Measurements from ENCODE around the gene IFI27.

The IFI27 gene

GRCh38 chr14:94125659-94126418, 15.3 kb downstream of the IFI27 start:
- H3K27me3 ChIP-seq (ENCODE audit: insufficient read depth, insufficient read length) = no peaks in the 10 kb centered on the region
- H3K9ac ChIP-seq (ENCODE audit: insufficient read length, low read depth) = no peak overlapping the region
- H3K4me3 ChIP-seq (ENCODE audit: insufficient read length, low read depth) = no peak overlapping the region
- no peak for TF ChIP-seq SUZ12 (IDR thresholded peaks at IDR 0.05; ENCODE audit: extremely low read depth, insufficient read depth, insufficient read length)
- H3K4me1 ChIP-seq (ENCODE audit: insufficient read depth, insufficient read length) = peaks cover 2% of the 10 kb centered on the region
- H3K36me3 ChIP-seq (ENCODE audit: insufficient read depth, insufficient read length, low read length) = peaks cover 11% of the 10 kb centered on the region
- DNase-seq (ENCODE audit: low read depth, low spot score) = no peak
- no peaks in the 10 kb centered on the region for H3K9me3 ChIP-seq (ENCODE audit: insufficient read depth, low read length)

DNA sequence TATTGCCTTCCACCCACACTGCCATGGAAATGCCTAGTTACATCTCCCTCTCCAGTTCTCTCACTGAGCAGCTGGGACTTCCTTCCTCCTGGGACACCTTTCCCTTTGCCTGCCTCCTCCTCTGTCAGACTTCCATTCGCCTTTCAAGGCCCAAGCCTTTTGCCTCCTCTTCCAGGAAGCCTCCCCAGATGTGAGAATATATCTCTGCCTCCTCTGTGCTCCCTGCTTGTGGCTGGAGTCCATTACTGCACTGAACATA, 15.8 kb downstream of the IFI27 start:
- H3K36me3 ChIP-seq (ENCODE audit: insufficient read depth, insufficient read length, low read length) = peaks cover 11% of the 10 kb centered on the region
- TF ChIP-seq ZNF274 (IDR thresholded peaks at IDR 0.05; ENCODE audit: low read depth, low read length) (no peak), YY1 (IDR thresholded peaks at IDR 0.05; ENCODE audit: insufficient read depth, insufficient read length) (no peak), SUZ12 (IDR thresholded peaks at IDR 0.05; ENCODE audit: extremely low read depth, insufficient read depth, insufficient read length) (no peak)
- no peak for DNase-seq (ENCODE audit: low read depth, low spot score)
- no peak overlapping the region for H3K9ac ChIP-seq (ENCODE audit: insufficient read length, low read depth)
- H3K4me3 ChIP-seq (ENCODE audit: insufficient read length, low read depth) = no peak overlapping the region
- no peaks in the 10 kb centered on the region for H3K27me3 ChIP-seq (ENCODE audit: insufficient read depth, insufficient read length)
- H3K4me1 ChIP-seq (ENCODE audit: insufficient read depth, insufficient read length) = peaks cover 2% of the 10 kb centered on the region
- no peaks in the 10 kb centered on the region for H3K9me3 ChIP-seq (ENCODE audit: insufficient read depth, low read length)

GRCh38 chr14:94126800-94127199, 16.3 kb downstream of the IFI27 start:
- H3K36me3 ChIP-seq (ENCODE audit: insufficient read depth, insufficient read length, low read length) = peaks cover 11% of the 10 kb centered on the region
- DNase-seq (ENCODE audit: low read depth, low spot score) = no peak
- TF ChIP-seq YY1 (IDR thresholded peaks at IDR 0.05; ENCODE audit: insufficient read depth, insufficient read length) (no peak), SUZ12 (IDR thresholded peaks at IDR 0.05; ENCODE audit: extremely low read depth, insufficient read depth, insufficient read length) (no peak), ZNF274 (IDR thresholded peaks at IDR 0.05; ENCODE audit: low read depth, low read length) (no peak)
- no peak overlapping the region for H3K4me3 ChIP-seq (ENCODE audit: insufficient read length, low read depth)
- H3K4me1 ChIP-seq (ENCODE audit: insufficient read depth, insufficient read length) = peaks cover 2% of the 10 kb centered on the region
- no peaks in the 10 kb centered on the region for H3K27me3 ChIP-seq (ENCODE audit: insufficient read depth, insufficient read length)
- no peak overlapping the region for H3K9ac ChIP-seq (ENCODE audit: insufficient read length, low read depth)
- no peaks in the 10 kb centered on the region for H3K9me3 ChIP-seq (ENCODE audit: insufficient read depth, low read length)

GRCh38 chr14:94127330-94127729, 16.8 kb downstream of the IFI27 start:
- H3K36me3 ChIP-seq (ENCODE audit: insufficient read depth, insufficient read length, low read length) = peaks cover 11% of the 10 kb centered on the region
- H3K9me3 ChIP-seq (ENCODE audit: insufficient read depth, low read length) = no peaks in the 10 kb centered on the region

DNA sequence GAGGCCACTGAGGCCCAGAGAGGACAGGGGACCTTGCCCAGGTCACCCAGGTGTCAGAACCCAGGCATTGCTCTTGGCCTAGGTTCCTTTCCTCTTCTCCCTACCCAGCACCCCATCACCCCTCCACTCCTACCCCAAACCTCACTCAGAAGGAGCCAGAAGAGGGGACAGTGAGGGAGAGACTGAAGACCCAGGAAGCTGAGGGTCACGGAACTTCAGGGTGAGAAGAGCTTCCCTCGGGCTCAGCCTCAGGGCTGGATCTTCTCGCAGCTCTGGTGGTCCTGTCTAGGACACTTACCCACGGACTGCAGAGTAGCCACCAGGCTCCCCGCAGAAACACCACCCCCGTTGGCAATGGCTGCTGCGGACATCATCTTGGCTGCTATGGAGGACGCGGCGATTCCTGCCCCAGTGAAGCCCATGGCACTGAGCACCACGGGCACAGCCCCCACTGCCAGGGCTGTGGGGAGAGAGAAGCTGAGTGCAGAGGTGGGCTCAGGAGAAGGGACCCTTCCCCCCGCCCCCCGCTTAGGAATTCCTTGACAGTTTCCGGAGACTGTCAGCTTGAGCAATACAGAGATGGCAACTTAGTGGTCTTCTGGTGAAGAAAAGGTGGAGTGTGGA, 17.8 kb downstream of the IFI27 start:
- no peak overlapping the region for H3K9ac ChIP-seq (ENCODE audit: insufficient read length, low read depth)

More at GRCh38 chr14:94127330-94127729, 16.8 kb downstream of the IFI27 start:
- no peak overlapping the region for H3K4me3 ChIP-seq (ENCODE audit: insufficient read length, low read depth)
- peaks cover 2% of the 10 kb centered on the region for H3K4me1 ChIP-seq (ENCODE audit: insufficient read depth, insufficient read length)
- H3K9ac ChIP-seq (ENCODE audit: insufficient read length, low read depth) = no peak overlapping the region
- no peaks in the 10 kb centered on the region for H3K27me3 ChIP-seq (ENCODE audit: insufficient read depth, insufficient read length)
- TF ChIP-seq YY1 (IDR thresholded peaks at IDR 0.05; ENCODE audit: insufficient read depth, insufficient read length) (no peak), SUZ12 (IDR thresholded peaks at IDR 0.05; ENCODE audit: extremely low read depth, insufficient read depth, insufficient read length) (no peak), ZNF274 (IDR thresholded peaks at IDR 0.05; ENCODE audit: low read depth, low read length) (no peak)
- no peak for DNase-seq (ENCODE audit: low read depth, low spot score)

DNA sequence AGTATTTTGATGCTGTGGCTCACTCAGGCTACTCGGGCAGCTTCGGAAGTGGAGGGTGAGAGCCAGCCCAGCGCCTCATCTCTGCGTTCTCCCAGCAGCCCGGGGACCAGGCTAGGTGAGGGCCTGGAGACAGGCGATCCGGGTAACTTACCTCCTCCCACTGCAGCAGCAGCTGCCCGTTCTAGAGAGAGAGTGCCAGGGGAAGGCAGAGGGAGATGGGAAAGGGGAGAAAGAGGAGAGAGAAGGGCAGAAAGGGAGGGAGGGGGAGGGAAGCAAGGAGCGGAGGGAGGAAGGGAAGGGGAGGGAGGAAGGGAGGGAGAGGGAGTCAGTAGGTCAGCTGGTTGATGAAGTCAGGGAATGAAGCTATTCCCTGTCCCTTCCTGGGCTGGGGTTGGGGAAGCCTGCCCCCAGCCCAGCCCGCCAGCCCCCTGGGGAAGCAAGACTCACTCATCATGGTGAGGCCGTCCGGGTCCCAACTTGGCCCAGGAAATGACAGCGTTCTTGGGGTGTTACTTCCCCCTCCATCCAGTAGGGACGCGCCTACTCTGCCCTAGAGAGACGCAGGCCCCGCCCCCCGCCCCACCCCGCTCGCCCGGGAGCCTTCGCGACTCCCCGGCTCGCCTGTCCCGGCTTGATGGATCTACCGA, 18.7 kb downstream of the IFI27 start, which contains the start of gene IFI27L2:
IFI27L2 (minus strand) TSS at position 494 of the 647 bp plus-strand sequence; CDS start at position 454, 40 bp downstream.
- no peaks in the 10 kb centered on the region for H3K9me3 ChIP-seq (ENCODE audit: insufficient read depth, low read length)
- peak within 1 kb of the TSS; percentile 57 for H3K4me3 ChIP-seq (ENCODE audit: insufficient read length, low read depth)
- DNase-seq (ENCODE audit: low read depth, low spot score) = no peak
- peak within 1 kb of the TSS; percentile 74 for H3K9ac ChIP-seq (ENCODE audit: insufficient read length, low read depth)
- H3K4me1 ChIP-seq (ENCODE audit: insufficient read depth, insufficient read length) = peaks cover 2% of the 10 kb centered on the region
- H3K36me3 ChIP-seq (ENCODE audit: insufficient read depth, insufficient read length, low read length) = peaks cover 11% of the 10 kb centered on the region
- TF ChIP-seq ZNF274 (IDR thresholded peaks at IDR 0.05; ENCODE audit: low read depth, low read length) (no peak), SUZ12 (IDR thresholded peaks at IDR 0.05; ENCODE audit: extremely low read depth, insufficient read depth, insufficient read length) (no peak), YY1 (IDR thresholded peaks at IDR 0.05; ENCODE audit: insufficient read depth, insufficient read length) (no peak)
- no peaks in the 10 kb centered on the region for H3K27me3 ChIP-seq (ENCODE audit: insufficient read depth, insufficient read length)

More for the DNA sequence above, 17.8 kb downstream of the IFI27 start:
- no peak for DNase-seq (ENCODE audit: low read depth, low spot score)
- peaks cover 2% of the 10 kb centered on the region for H3K4me1 ChIP-seq (ENCODE audit: insufficient read depth, insufficient read length)
- no peak for TF ChIP-seq YY1 (IDR thresholded peaks at IDR 0.05; ENCODE audit: insufficient read depth, insufficient read length)
- no peak for TF ChIP-seq SUZ12 (IDR thresholded peaks at IDR 0.05; ENCODE audit: extremely low read depth, insufficient read depth, insufficient read length)
- TF ChIP-seq ZNF274 (IDR thresholded peaks at IDR 0.05; ENCODE audit: low read depth, low read length) = no peak
- no peaks in the 10 kb centered on the region for H3K9me3 ChIP-seq (ENCODE audit: insufficient read depth, low read length)
- peaks cover 11% of the 10 kb centered on the region for H3K36me3 ChIP-seq (ENCODE audit: insufficient read depth, insufficient read length, low read length)
- no peaks in the 10 kb centered on the region for H3K27me3 ChIP-seq (ENCODE audit: insufficient read depth, insufficient read length)
- no peak overlapping the region for H3K4me3 ChIP-seq (ENCODE audit: insufficient read length, low read depth)

DNA sequence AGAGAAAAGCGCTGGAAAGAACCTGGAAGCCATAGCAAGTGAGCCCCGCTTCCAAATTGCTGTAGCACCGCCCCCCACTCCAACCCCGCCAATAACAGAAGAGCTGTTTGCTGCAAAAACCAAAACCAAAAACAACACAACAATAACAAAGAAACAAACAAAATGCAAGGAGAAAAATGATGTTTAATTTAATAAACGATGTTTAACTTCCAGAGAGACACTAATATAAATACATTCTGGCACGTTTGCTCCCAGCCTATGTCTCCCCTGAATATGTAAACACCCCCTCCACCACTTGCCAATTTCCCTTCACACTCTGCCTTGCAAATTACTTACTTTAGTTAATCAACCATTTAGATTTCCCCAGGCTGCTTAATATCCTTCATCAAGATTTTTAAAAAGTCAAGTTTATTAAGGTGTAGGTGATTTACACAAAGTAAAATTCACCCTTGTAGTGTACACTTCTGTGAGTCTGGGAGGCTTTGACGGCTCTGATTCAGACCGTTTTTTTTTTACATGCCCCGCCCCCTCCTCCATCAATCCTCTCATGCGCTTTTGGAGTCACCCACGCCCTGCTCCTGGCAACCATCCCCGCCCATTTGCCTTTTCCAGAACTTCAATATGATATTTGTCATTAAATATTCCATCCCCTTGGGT, 19.4 kb downstream of the IFI27 start:
- DNase-seq (ENCODE audit: low read depth, low spot score) = no peak
- peak overlapping the region; percentile 30 for H3K4me3 ChIP-seq (ENCODE audit: insufficient read length, low read depth)
- no peak overlapping the region for H3K9ac ChIP-seq (ENCODE audit: insufficient read length, low read depth)
- H3K9me3 ChIP-seq (ENCODE audit: insufficient read depth, low read length) = no peaks in the 10 kb centered on the region
- TF ChIP-seq SUZ12 (IDR thresholded peaks at IDR 0.05; ENCODE audit: extremely low read depth, insufficient read depth, insufficient read length) (no peak), YY1 (IDR thresholded peaks at IDR 0.05; ENCODE audit: insufficient read depth, insufficient read length) (no peak), ZNF274 (IDR thresholded peaks at IDR 0.05; ENCODE audit: low read depth, low read length) (no peak)
- peaks cover 11% of the 10 kb centered on the region for H3K36me3 ChIP-seq (ENCODE audit: insufficient read depth, insufficient read length, low read length)
- H3K4me1 ChIP-seq (ENCODE audit: insufficient read depth, insufficient read length) = peaks cover 2% of the 10 kb centered on the region
- no peaks in the 10 kb centered on the region for H3K27me3 ChIP-seq (ENCODE audit: insufficient read depth, insufficient read length)
